Activated CD4-positive, alpha-beta T cell treated with anti-CD3 and anti-CD28 coated beads for 24 hours (primary cell): ENCODE measurements around the gene SPDYE1.
A peak's percentile ranks its signal among the peaks of the same experiment; 100 is the strongest.
"Not testable (repeated sequence)": the region's sequence is repeated elsewhere in the genome, so short reads cannot be mapped to it uniquely, and the experiment has no call there.

Experiments
- DNase-seq, 2 donors: peaks; one replicate each; pipeline ENCODE4 v3.0.0-alpha.2; 2020; ENCODE audit warnings: low read depth in 2 of 2

The SPDYE1 gene

GRCh38 chr7:43997532-43997931, at the start of gene SPDYE1:
Gene SPDYE1 (plus strand): TSS chr7:43997897. CDS start chr7:43999950, 2,053 bp downstream.
- DNase-seq, result not testable (repeated sequence)

DNA sequence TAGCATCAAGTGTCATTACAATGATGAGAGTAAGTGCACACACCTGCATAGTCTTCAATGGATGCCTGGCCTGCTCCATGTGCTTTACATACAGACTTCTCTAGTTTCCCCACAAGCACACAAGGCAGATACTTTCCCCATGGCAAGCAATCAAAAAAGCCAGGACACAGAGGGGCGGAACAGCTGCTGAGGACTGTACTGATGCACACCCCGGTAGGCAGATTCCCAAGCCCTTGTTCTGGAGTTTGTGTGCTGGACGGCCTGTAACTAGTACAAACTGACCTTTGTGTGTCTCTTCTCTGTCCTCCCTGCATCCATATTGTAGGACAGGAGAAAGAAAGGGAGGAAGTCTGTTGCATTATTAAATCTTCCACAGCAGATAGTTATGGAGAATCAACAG, 45.7 kb upstream of the SPDYE1 start:
- DNase-seq, result no peak

DNA sequence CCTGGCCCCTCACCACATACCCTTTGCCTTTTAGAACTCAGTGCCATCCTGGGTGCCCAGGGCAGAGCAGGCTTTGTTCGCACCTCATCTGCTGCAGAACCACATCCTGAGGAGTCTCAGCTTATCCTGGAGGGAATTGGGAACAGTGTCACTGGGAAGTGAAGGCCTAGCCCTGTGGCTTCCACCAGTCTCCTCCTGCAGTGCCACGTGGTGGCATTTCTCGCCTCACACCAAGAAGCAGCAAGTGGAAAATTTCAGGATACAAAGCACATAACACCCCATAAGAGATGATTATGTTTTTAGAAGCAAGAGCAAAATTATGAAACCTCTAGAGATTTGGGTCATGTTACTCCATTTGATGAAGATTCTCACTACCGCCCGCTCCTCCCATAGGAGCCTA, 44.6 kb upstream of the SPDYE1 start:
- DNase-seq, result no peak

DNA sequence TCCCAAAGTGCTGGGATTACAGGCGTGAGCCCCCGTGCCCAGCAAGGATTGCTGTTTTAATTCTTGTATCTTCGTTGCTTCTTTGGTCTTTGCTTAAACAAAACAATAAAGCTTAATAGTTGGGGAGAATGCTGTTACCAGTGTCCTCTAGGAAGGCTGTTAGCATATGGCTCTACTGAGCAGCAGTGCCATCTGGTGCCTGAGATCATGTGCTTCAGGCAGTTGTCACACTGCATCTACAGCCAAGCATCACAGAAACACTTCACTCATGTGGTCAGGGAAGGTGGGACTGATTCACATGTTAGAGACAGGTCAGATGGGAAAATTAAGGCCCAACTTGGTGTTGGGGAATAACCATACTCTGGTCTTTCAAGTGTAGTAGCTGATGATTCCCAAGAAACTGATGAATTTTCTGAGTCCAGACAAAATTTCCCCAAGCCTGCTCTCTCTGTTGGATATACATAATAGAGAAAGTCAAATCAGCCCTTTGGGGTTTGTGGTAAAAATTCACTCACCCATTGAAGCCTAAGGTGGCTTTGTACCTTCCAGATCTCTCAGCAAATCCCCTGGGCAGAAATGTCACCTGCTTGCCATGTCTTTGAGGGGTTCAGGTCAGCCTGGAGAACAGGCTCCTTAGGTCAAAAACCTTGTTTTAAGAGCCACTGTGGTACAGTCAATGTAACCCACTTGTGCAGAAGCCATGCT, 43.0 kb upstream of the SPDYE1 start:
- DNase-seq, result no peak

DNA sequence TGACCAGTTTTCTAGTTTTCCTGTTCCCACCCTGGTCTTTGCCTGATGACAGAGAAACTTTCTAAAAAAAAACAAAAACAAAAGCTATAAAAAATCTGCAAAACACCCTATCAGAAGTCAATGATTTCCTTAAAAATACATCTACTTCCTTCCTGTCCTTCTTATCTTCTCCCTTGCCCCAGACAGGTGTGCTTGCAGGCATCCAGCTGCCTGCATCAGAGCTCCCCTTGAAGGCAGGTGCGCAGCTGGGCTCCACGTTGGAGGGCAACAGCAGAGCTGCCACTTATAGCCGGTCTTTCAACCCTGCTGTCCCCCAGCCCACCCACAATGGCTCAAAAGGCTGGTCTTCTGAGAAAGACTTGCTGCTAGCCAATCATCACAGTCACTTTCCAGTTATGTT, 41.7 kb upstream of the SPDYE1 start:
- no peak for DNase-seq

DNA sequence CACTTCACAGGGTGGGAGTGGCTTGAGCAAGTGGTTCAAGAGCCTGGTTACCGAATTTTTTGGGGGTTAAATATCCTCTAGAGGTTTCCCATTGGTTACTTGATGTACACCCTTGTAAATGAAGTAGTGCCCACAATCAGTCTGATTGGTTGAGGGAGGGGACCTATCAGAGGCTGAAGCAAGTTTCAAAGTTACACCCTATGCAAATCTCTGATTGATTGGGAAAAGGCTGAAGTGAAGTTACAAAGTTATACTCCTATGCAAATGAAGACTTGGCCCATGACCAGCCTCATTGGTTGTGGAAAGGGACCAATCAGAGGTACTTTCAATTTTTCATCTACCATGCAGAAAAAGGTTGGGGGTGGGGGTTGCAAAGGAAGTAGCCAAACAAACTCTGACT, 36.8 kb upstream of the SPDYE1 start:
- no peak for DNase-seq

GRCh38 chr7:43966392-43966791, 31.3 kb upstream of the SPDYE1 start:
- not testable (repeated sequence) for DNase-seq

DNA sequence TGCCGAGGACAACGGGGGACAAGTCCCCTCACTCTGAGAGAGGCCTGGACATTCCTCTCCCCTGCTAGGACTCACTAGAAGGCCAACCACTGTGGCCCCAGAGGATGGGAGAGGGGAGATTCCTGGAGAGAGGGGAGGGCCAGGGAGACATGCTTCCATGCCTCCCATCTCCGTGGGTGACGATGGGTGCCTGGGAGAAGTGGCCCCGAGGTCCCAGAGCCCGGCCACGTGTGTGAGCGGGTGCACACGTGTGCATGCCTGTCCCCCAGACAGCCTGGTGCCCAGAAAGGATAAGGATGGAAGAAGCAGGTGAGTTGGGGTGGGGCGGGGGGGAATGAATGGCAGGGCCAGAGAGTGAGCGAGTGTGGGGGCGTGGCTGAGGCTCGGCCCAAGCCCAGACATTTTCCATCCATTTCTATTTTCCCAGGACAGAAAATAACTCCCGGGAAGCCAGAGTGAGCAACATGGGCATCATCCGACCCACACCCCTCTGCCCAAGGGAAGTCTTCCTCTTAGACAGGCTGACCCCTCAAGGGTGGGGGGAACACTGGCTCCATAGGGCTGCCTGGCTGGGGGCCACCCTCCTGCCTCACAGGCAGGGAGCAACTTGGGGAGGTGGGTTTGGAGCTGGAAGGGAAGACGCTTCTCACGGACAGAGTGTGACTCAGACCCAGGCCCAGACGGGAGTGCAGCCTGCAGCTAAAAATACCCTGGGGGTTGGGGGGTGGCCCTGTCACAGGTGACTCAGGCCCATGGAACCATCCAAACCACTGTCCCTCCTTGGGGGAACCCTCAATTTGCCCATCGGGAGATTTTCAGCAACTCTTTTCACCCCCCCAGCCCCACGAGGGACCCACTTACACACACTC, 29.3 kb upstream of the SPDYE1 start:
- DNase-seq, result not testable (repeated sequence)

GRCh38 chr7:43969586-43969985, 28.1 kb upstream of the SPDYE1 start:
- not testable (repeated sequence) for DNase-seq

- not testable (repeated sequence) for DNase-seq
Measured at GRCh38 chr7:43970698-43971097, 27.0 kb upstream of the SPDYE1 start.

DNA sequence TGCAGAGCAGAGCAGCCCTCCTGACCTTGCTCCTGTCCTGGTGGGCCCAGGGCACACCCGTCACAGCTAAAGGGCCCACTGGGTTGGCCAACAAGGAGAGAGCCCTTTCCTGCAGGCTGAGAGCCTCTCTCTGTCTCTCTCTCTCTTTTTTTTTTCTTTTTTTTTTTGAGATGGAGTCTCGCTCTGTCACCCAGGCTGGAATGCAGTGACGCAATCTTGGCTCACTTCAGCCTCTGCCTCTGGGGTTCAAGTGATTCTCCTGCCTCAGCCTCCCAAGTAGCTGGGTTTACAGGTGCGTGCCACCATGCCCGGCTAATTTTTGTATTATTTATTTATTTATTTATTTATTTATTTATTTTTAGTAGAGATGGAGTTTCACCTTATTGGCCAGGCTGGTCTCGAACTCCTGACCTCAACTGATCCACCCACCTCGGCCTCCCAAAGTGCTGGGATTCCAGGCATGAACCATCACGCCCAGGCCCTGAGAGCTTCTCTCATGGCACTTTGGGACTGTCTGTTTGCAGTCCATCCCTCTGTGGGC, 23.6 kb upstream of the SPDYE1 start:
- not testable (repeated sequence) for DNase-seq

DNA sequence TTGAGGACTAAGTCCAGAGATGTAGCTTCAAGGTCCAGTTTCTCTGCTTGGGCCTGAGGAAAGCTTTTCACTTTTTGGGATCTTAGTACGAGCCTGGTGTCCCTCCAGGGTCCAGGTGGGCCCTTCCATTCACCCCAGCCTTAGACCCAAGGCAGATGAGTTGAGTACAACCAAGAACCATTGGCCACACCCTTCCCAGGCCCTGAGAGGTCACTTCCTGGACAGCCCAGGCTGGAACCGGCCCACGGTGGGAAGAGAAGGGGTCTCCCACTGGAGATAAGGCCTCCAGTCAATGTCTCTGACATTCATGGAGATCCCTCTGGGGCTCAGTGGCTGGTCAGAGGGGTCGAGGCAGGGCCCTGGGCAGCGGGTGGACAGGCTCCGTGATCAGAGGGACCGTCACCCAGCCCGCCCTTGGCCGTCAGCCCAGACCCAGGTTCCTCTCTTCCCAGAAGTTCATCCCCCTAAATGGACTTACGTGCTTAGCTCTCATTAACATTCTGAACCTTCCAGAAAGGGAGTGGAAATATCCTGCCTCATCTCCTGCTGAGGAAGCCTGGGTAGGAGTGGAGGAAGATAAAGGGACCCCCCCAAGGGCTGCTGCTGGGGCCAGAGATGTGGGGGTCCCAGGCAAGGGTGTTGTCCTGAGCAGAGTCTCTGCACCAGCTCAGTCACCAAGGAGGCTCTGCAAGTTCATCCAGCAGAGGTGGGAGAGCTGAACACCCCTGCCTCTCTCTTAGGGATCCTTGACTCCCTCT, 22.8 kb upstream of the SPDYE1 start:
- DNase-seq, result not testable (repeated sequence)

- DNase-seq, result no peak
Measured at GRCh38 chr7:43977525-43977924, 20.2 kb upstream of the SPDYE1 start.

GRCh38 chr7:43978102-43978501, 19.6 kb upstream of the SPDYE1 start:
- DNase-seq, result not testable (repeated sequence)

GRCh38 chr7:43982848-43983247, 14.8 kb upstream of the SPDYE1 start:
- DNase-seq, result not testable (repeated sequence)

GRCh38 chr7:43983736-43984135, 14.0 kb upstream of the SPDYE1 start:
- not testable (repeated sequence) for DNase-seq

GRCh38 chr7:43985904-43986864, 11.5 kb upstream of the SPDYE1 start:
- peak; percentile 83 to 85 for DNase-seq

DNA sequence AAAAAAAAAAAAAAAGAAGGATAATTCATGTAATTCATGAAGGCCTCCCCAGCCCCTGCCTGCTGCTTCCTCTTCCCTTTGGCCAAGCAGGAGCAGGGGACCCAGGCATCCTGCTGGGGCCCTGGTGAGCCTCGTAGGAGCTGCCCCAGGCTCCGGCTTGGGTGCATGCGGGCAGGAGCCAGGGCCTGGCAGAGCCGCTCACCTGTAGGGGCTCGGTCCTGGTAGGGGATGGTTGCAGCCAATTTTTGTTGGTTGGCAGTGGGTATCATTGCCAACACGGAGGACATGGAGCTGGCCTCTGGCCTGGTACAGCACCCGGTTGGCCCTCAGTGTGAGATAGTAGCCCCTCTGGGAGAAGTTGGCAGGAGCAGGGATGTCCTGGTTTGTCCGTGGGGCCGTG, 10.2 kb upstream of the SPDYE1 start:
- not testable (repeated sequence) for DNase-seq

- not testable (repeated sequence) for DNase-seq
Measured at GRCh38 chr7:43990011-43990585, 7.6 kb upstream of the SPDYE1 start.

DNA sequence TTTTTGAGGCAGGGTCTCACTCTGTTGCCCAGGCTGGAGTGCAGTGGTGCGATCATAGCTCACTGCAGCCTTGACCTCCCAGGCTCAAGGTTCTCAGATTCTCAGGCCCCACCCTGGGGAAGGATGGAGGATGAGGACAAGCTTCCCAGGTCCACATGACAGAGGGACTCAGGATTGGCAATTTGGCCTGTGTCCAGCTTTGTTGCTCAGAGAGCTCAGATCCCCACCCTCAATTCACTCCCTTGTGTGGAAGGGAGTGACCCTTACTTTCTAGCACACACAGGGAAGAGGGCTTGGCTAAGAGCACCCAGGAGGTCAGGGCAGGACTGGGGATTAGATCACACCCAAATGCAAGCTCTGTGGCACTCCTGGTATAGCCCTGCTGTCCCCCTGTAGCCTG, 6.9 kb upstream of the SPDYE1 start:
- DNase-seq, result not testable (repeated sequence)
